ENCODE results near the gene TP73. TPM values are rescaled to one million over a fixed set of nuclear protein-coding genes. Genes with fewer than 3 reads are reported as not detected.

Gene TP73
- total RNA-seq, 1 experiment from 2014 or later, result 19.2 TPM

DNA sequence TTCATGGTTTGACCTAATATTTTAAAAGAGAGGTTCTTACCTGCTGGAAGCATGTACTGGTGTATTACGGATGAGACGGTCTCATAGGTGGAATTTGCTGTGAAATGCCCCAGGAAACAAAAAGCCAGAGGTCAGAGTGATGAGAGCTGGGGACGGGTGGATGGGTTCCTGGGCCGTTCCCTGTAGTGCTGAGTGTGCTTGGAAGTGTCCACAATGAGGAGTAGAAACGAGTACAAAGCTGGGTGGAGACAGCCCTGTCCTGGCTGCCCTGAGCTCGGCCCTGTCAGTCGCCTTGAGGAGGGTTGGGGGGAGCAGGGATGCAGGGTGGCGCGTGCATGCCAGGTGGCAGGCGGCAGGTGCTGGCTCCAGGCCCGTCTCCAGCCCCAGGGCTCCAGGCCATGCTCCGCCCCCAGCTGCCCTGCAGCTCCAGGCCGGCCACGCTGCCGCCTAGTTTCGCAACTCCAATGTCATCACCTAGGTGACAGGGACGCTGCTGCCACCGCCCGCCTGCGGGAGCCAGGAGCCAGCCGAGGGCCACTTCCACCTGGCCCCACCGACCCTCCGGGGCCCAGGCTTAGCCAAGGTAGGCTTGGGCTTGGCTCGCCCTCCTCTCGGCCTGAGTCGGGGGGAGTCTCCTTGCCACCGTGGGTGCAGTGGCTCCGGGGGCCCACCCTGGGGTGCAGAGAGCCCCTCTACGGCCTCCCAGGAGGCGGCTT lies 16.4 kb downstream of the TP73 start:
- ATAC-seq (peak; percentile 90), DNase-seq (ENCODE audit: low read depth, low spot score) (peak; percentile 49)
- no peaks in the 10 kb centered on the region for H3K9me3 ChIP-seq (ENCODE audit: control insufficient read depth in 1 of 2, insufficient read depth in 1 of 2, low read depth in 1 of 2, low read length in 2 of 2)
- H4K20me1 ChIP-seq (ENCODE audit: insufficient read depth), result no peaks in the 10 kb centered on the region
- H3K79me2 ChIP-seq (ENCODE audit: insufficient read depth, low read length), result peaks cover 63% of the 10 kb centered on the region; the same call in 1 of the 2 replicates
- H3K4me3 ChIP-seq (replicated peaks in 1 of 2; ENCODE audit: low read depth in 1 of 2, low read length in 2 of 2), result no peak overlapping the region
- ChIA-PET POLR2A (interaction anchor here (0.6 kb wide), 1 partner anchor 98 kb away, joined by 4 read pairs; no protein-coding TSS in a partner anchor), RAD21 (ENCODE audit: low non-redundant PET in 1 of 2, low total read pairs in 2 of 2, uncharacterized antibody in 2 of 2, unreplicated experiment in 2 of 2) (no interaction called here), CTCF (no interaction called here)
- H3K27me3 ChIP-seq (ENCODE audit: insufficient read depth, low read length), result no peaks in the 10 kb centered on the region
- peaks cover 25 to 56% of the 10 kb centered on the region in 2 experiments for H3K4me1 ChIP-seq (ENCODE audit: control insufficient read depth in 1 of 2, insufficient read depth in 2 of 2, low read length in 2 of 2)
- no peak for TF ChIP-seq SP1 (IDR thresholded peaks at IDR 0.05; ENCODE audit: low read depth)
- no peak; the same call in 1 of the 2 replicates for TF ChIP-seq SIN3A (IDR thresholded peaks at IDR 0.05; ENCODE audit: low read depth)
- TF ChIP-seq, protein P1, sequence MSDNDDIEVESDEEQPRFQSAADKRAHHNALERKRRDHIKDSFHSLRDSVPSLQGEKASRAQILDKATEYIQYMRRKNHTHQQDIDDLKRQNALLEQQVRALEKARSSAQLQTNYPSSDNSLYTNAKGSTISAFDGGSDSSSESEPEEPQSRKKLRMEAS (IDR thresholded peaks at IDR 0.05), result peak; percentile 93
- TF ChIP-seq FOSL1 (IDR thresholded peaks at IDR 0.05; ENCODE audit: low read depth), result no peak
- no peak for TF ChIP-seq ELF1 (IDR thresholded peaks at IDR 0.05; ENCODE audit: borderline replicate concordance, low read depth)
- TF ChIP-seq EZH2phosphoT487 (IDR thresholded peaks at IDR 0.05; ENCODE audit: borderline replicate concordance), result no peak
- no peak for TF ChIP-seq JUND (IDR thresholded peaks at IDR 0.05)
- TF ChIP-seq ATF3 (IDR thresholded peaks at IDR 0.05), result no peak
- no peak for TF ChIP-seq CTCF (IDR thresholded peaks at IDR 0.05 in 2 of 3, conservative IDR thresholded peaks at IDR 0.05 in 1 of 3; ENCODE audit: borderline replicate concordance in 1 of 3, insufficient read depth in 1 of 3, low read depth in 2 of 3, low read length in 2 of 3)
- peak; percentile 33; the same call in 1 of the 2 replicates for TF ChIP-seq POLR2AphosphoS5 (IDR thresholded peaks at IDR 0.05; ENCODE audit: low read depth, low read length)
- no peak for TF ChIP-seq ZNF274 (IDR thresholded peaks at IDR 0.05; ENCODE audit: low read depth, low read length)
- no peak for TF ChIP-seq SRF (IDR thresholded peaks at IDR 0.05; ENCODE audit: low read depth)
- no peak for TF ChIP-seq RAD21 (IDR thresholded peaks at IDR 0.05; ENCODE audit: low read depth)
- peak; percentile 52 for TF ChIP-seq TCF7L2 (IDR thresholded peaks at IDR 0.05; ENCODE audit: borderline replicate concordance, extremely low read depth, insufficient read depth, insufficient read length)
- TF ChIP-seq CBX3 (IDR thresholded peaks at IDR 0.05; ENCODE audit: low read depth), result no peak
- no peak for TF ChIP-seq ZFX (IDR thresholded peaks at IDR 0.05)
- no peak for TF ChIP-seq POLR2A (IDR thresholded peaks at IDR 0.05; ENCODE audit: borderline replicate concordance, extremely low read depth, insufficient read depth, insufficient read length)
- no peak for TF ChIP-seq YY1 (IDR thresholded peaks at IDR 0.05; ENCODE audit: extremely low read depth, insufficient replicate concordance, low read depth, low read length)
- H3K9ac ChIP-seq (ENCODE audit: low read length), result peak overlapping the region; percentile 33; the same call in 1 of the 2 replicates
- H3K9me2 ChIP-seq (ENCODE audit: insufficient read depth), result no peaks in the 10 kb centered on the region
- no peak overlapping the region for H2AFZ ChIP-seq (ENCODE audit: low read depth, low read length, poor library complexity, severe bottlenecking)
- no peaks in the 10 kb centered on the region for H3K36me3 ChIP-seq (ENCODE audit: control insufficient read depth in 1 of 2, insufficient read depth in 2 of 2, low read length in 2 of 2)
- BruUV-seq (replicated peaks), result no TSS peak
- intact Hi-C loops (cut with micrococcal nuclease), result loop anchor here (5.0 kb wide), 1 partner anchor 234 kb away; the partner anchor contains the start of gene C1orf174
- no peak overlapping the region for H3K27ac ChIP-seq (ENCODE audit: low read depth, low read length)
- H3K4me2 ChIP-seq (ENCODE audit: low read length), result peak overlapping the region; percentile 63
